AG04450 (cell line): Measurements from ENCODE around the gene ITM2C. TPM values are rescaled to one million over a fixed set of nuclear protein-coding genes. Genes with fewer than 3 reads are reported as not detected.

Experiments used
- CTCF ChIA-PET: fragments of 300-600, 350-600 bp; formaldehyde crosslinking; extraction: SDS; loops from one replicate; lab custom pipeline; 2022; ENCODE audit warnings: antibody characterized with exemption, inconsistent platforms; lab: Charles Lee
- POLR2A ChIA-PET: fragments of 350-600 bp; formaldehyde crosslinking; extraction: SDS; loops from one replicate; lab custom pipeline; 2021; ENCODE audit warnings: antibody characterized with exemption, inconsistent platforms; lab: Yijun Ruan, JAX
- DNase-seq: peaks from one replicate; pipeline ENCODE4 v3.0.0-alpha.2; 2011; ENCODE audit warnings: low read depth, low spot score
- H3K27ac ChIP-seq: one replicate; pipeline ENCODE4 v1.5.1; 2012; ENCODE audit warnings: low read depth, low read length, control low read depth
- H3K27me3 ChIP-seq: one replicate; pipeline ENCODE4 v1.6.0; 2012; ENCODE audit warnings: low read length; ENCODE audit not compliant: control insufficient read depth, insufficient read depth
- H3K4me3 ChIP-seq: 2 replicates; pipeline ENCODE4 v1.5.1; 2011; ENCODE audit warnings: mild to moderate bottlenecking, low read depth, low read length, control low read depth
- H3K9me3 ChIP-seq: 2 replicates; pipeline ENCODE4 v1.5.1; 2012; ENCODE audit warnings: low read length; ENCODE audit not compliant: control insufficient read depth, insufficient read depth
- CTCF ChIP-seq: IDR thresholded peaks from 2 replicates; pipeline ENCODE4 v1.5.1; 2011; ENCODE audit warnings: low read depth, low read length, control low read depth, inconsistent platforms
- polyA plus RNA-seq: library from polyadenylated mRNA; depleted of rRNA; stranded (reverse); fragments of >200 nt; gene quantifications from 2 replicates; pipeline ENCODE4 v1.2.3, GENCODE V29; 2011

ITM2C gene
- polyA plus RNA-seq, 1 experiment: 371 TPM

- no peaks in the 10 kb centered on the region; the same call in 1 of the 2 replicates for H3K9me3 ChIP-seq
- H3K4me3 ChIP-seq: no peak overlapping the region
- peaks cover 14% of the 10 kb centered on the region for H3K27me3 ChIP-seq
- no peak overlapping the region for H3K27ac ChIP-seq
- no peak for TF ChIP-seq CTCF
- ChIA-PET POLR2A (no interaction called here), CTCF (interaction anchor here (0.6 kb wide), 1 partner anchor 66 kb away, joined by 3 read pairs; no protein-coding TSS in a partner anchor)
- DNase-seq: no peak
These were observed 25.3 kb downstream of the ITM2C start for GRCh38 chr2:230889911-230890601.

GRCh38 chr2:230890646-230891045 lies 25.9 kb downstream of the ITM2C start:
- Histone ChIP-seq H3K4me3 (no peak overlapping the region), H3K27me3 (peaks cover 14% of the 10 kb centered on the region), H3K27ac (no peak overlapping the region), H3K9me3 (no peaks in the 10 kb centered on the region; the same call in 1 of the 2 replicates)
- CTCF ChIA-PET: interaction anchor here (0.6 to 1.2 kb wide), 2 partner anchors 10 to 66 kb away, joined by 3 to 4 read pairs; no protein-coding TSS in a partner anchor
- POLR2A ChIA-PET: no interaction called here
- TF ChIP-seq CTCF: no peak
- DNase-seq: no peak

DNA sequence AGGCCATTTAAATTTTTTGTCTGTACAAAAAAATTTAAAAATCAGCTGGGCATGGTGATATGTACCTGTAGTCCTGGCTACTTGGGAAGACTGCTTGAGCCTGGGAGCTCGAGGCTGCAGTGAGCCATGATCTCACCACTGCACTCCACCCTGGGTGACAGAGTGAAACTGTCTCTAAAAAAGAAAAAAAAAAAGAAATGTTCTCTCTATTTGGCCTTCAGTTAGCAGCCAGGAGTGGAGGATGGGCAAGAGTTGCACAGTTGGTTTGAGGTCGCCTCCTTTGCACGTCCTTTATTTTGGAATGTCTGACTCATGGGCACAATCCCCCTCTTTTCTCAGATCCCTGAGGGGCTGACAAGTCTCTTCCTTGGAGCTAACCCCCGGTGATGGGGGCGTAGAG lies 26.3 kb downstream of the ITM2C start:
- DNase-seq: no peak
- POLR2A ChIA-PET: no interaction called here

DNA sequence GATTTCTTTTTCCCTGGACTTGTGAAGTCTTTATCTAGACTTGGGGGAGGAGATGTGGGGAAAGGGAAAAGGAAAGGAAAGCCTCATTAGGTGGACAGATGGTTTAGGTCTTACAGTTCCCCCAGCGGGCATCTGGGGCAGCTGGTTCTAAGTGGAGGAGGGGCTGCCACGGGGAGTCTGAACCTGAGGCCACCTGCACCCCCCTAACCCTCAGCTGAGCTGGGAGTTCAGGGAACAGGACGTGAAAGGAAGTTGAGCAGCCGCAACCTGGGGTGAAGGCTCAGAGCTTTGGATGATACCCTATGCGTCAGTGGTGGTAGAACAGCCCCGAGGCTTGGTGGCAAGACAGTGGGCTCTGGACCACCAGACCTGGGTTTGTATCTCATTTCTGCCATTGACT lies 26.8 kb downstream of the ITM2C start:
- TF ChIP-seq CTCF: no peak
- H3K4me3 ChIP-seq: no peak overlapping the region
- CTCF ChIA-PET: interaction anchor here (1.2 to 2.5 kb wide), 2 partner anchors 10 to 11 kb away, joined by 4 to 7 read pairs; no protein-coding TSS in a partner anchor

More for the DNA sequence above, 26.3 kb downstream of the ITM2C start:
- no peaks in the 10 kb centered on the region; the same call in 1 of the 2 replicates for H3K9me3 ChIP-seq
- CTCF ChIA-PET: interaction anchor here (1.2 kb wide), 1 partner anchor 10 kb away, joined by 4 read pairs; no protein-coding TSS in a partner anchor
- peaks cover 14% of the 10 kb centered on the region for H3K27me3 ChIP-seq
- TF ChIP-seq CTCF: no peak
- H3K27ac ChIP-seq: no peak overlapping the region
- no peak overlapping the region for H3K4me3 ChIP-seq

GRCh38 chr2:230893338-230893737 lies 28.6 kb downstream of the ITM2C start:
- ChIA-PET CTCF (interaction anchor here (1.1 to 2.5 kb wide), 2 partner anchors 9 to 94 kb away, joined by 6 to 7 read pairs; no protein-coding TSS in a partner anchor), POLR2A (no interaction called here)
- no peak overlapping the region for H3K27ac ChIP-seq
- no peak for DNase-seq
- H3K4me3 ChIP-seq: no peak overlapping the region
- H3K9me3 ChIP-seq: no peaks in the 10 kb centered on the region; the same call in 1 of the 2 replicates
- no peak for TF ChIP-seq CTCF
- H3K27me3 ChIP-seq: peaks cover 23% of the 10 kb centered on the region

More for the DNA sequence above, 26.8 kb downstream of the ITM2C start:
- peaks cover 16% of the 10 kb centered on the region for H3K27me3 ChIP-seq
- DNase-seq: no peak
- POLR2A ChIA-PET: no interaction called here
- no peak overlapping the region for H3K27ac ChIP-seq
- no peaks in the 10 kb centered on the region; the same call in 1 of the 2 replicates for H3K9me3 ChIP-seq
